HEK293 (cell line): ENCODE measurements around the gene ASIC4.

Source experiments
- CTCF ChIA-PET: fragments of 350-600 bp; formaldehyde crosslinking; extraction: SDS; loops from one replicate; lab custom pipeline; 2021; ENCODE audit warnings: antibody characterized with exemption; lab: Yijun Ruan, JAX
- POLR2A ChIA-PET: fragments of 300-600 bp; formaldehyde crosslinking; extraction: SDS; loops from one replicate; lab custom pipeline; 2020; ENCODE audit warnings: antibody characterized with exemption, inconsistent platforms; lab: Yijun Ruan, JAX
- H3K27ac ChIP-seq: fragments of 200-500 bp; sonication (Bioruptor generic); 2 replicates; pipeline ENCODE4 v1.5.1; 2014; ENCODE audit warnings: low read depth, low read length, control low read depth, inconsistent platforms; ENCODE audit errors: extremely low read depth
- H3K36me3 ChIP-seq, 2 experiments: fragments of 200-500 bp in 1 of 2; sonication (Bioruptor generic) in 1 of 2; 1 replicate in 1 of 2; 2 replicates in 1 of 2; pipeline ENCODE4 v1.5.1; 2014 to 2017; ENCODE audit warnings: inconsistent platforms in 2 of 2, low read length in 2 of 2; ENCODE audit not compliant: control insufficient read depth in 2 of 2, insufficient read depth in 1 of 2
- H3K4me1 ChIP-seq: fragments of 200-500 bp; sonication (Bioruptor generic); 2 replicates; pipeline ENCODE4 v1.5.1; 2014; ENCODE audit warnings: mild to moderate bottlenecking, low read length, inconsistent platforms; ENCODE audit not compliant: control insufficient read depth, insufficient read depth
- H3K4me3 ChIP-seq: 2 replicates; pipeline ENCODE4 v1.5.1; 2011; ENCODE audit warnings: low read depth, mild to moderate bottlenecking, control low read depth, low read length, moderate library complexity
- H3K9me3 ChIP-seq: fragments of 200-500 bp; sonication (Bioruptor generic); 2 replicates; pipeline ENCODE4 v1.5.1; 2014; ENCODE audit warnings: low read depth, low read length, inconsistent platforms; ENCODE audit not compliant: control insufficient read depth, insufficient read depth
- GLI4 ChIP-seq: fragments of 450-650 bp; formaldehyde crosslinking; IDR thresholded peaks from 2 replicates; pipeline ENCODE4 v1.5.1; 2016; ENCODE audit warnings: missing biosample characterization, missing genetic modification characterization
- GLIS1 ChIP-seq: fragments of 450-650 bp; formaldehyde crosslinking; IDR thresholded peaks from 2 replicates; pipeline ENCODE4 v1.5.1; 2016; ENCODE audit warnings: missing biosample characterization, missing genetic modification characterization
- IKZF3 ChIP-seq: fragments of 450-650 bp; IDR thresholded peaks from 2 replicates; pipeline ENCODE4 v1.5.0; 2018; ENCODE audit warnings: missing biosample characterization, mild to moderate bottlenecking, missing genetic modification characterization, moderate library complexity
- KLF1 ChIP-seq: fragments of 450-650 bp; formaldehyde crosslinking; IDR thresholded peaks from 2 replicates; pipeline ENCODE4 v1.5.1; 2016; ENCODE audit warnings: missing biosample characterization, missing genetic modification characterization
- ZFHX2 ChIP-seq: fragments of 450-650 bp; formaldehyde crosslinking; conservative IDR thresholded peaks from 2 replicates; pipeline ENCODE4 v1.5.1; 2016; ENCODE audit warnings: missing biosample characterization, missing genetic modification characterization
- ZFP37 ChIP-seq: fragments of 450-650 bp; formaldehyde crosslinking; IDR thresholded peaks from 2 replicates; pipeline ENCODE4 v1.5.1; 2016; ENCODE audit warnings: missing biosample characterization, missing genetic modification characterization
- ZIC2 ChIP-seq: fragments of 450-650 bp; formaldehyde crosslinking; IDR thresholded peaks from 2 replicates; pipeline ENCODE4 v1.5.1; 2016; ENCODE audit warnings: missing biosample characterization, missing genetic modification characterization
- ZNF138 ChIP-seq: fragments of 450-650 bp; formaldehyde crosslinking; IDR thresholded peaks from 2 replicates; pipeline ENCODE4 v1.5.1; 2016; ENCODE audit warnings: missing biosample characterization, missing genetic modification characterization, borderline replicate concordance
- ZNF140 ChIP-seq: fragments of 450-650 bp; formaldehyde crosslinking; IDR thresholded peaks from 2 replicates; pipeline ENCODE4 v1.5.1; 2016; ENCODE audit warnings: missing biosample characterization, missing genetic modification characterization
- ZNF155 ChIP-seq: fragments of 450-650 bp; formaldehyde crosslinking; IDR thresholded peaks from 2 replicates; pipeline ENCODE4 v1.5.1; 2016; ENCODE audit warnings: missing biosample characterization, missing genetic modification characterization
- ZNF302 ChIP-seq: fragments of 450-650 bp; formaldehyde crosslinking; IDR thresholded peaks from 2 replicates; pipeline ENCODE4 v1.5.1; 2016; ENCODE audit warnings: missing biosample characterization, missing genetic modification characterization, low read depth
- ZNF335 ChIP-seq: fragments of 450-650 bp; formaldehyde crosslinking; conservative IDR thresholded peaks from 2 replicates; pipeline ENCODE4 v1.5.1; 2016; ENCODE audit warnings: missing biosample characterization, missing genetic modification characterization
- ZNF350 ChIP-seq: fragments of 450-650 bp; formaldehyde crosslinking; IDR thresholded peaks from 2 replicates; pipeline ENCODE4 v1.5.0; 2017; ENCODE audit warnings: missing biosample characterization, mild to moderate bottlenecking, missing genetic modification characterization
- ZNF654 ChIP-seq: fragments of 450-650 bp; formaldehyde crosslinking; IDR thresholded peaks from 2 replicates; pipeline ENCODE4 v1.5.1; 2016; ENCODE audit warnings: low read depth, missing biosample characterization, missing genetic modification characterization
- ZNF660 ChIP-seq: fragments of 450-650 bp; IDR thresholded peaks from 2 replicates; pipeline ENCODE4 v1.5.1; 2018; ENCODE audit warnings: missing biosample characterization, mild to moderate bottlenecking, missing genetic modification characterization
- TF ChIP-seq, protein P1 (sequence below): fragments of 450-650 bp; formaldehyde crosslinking; IDR thresholded peaks from 2 replicates; pipeline ENCODE4 v1.5.1; 2016; ENCODE audit warnings: missing biosample characterization, missing genetic modification characterization
- TF ChIP-seq, protein P2 (sequence below): fragments of 450-650 bp; formaldehyde crosslinking; IDR thresholded peaks from 2 replicates; pipeline ENCODE4 v1.5.1; 2016; ENCODE audit warnings: missing biosample characterization, missing genetic modification characterization
- TF ChIP-seq, protein P3 (sequence below): fragments of 450-650 bp; formaldehyde crosslinking; IDR thresholded peaks from 2 replicates; pipeline ENCODE4 v1.5.1; 2017; ENCODE audit warnings: missing biosample characterization, missing genetic modification characterization
- TF ChIP-seq, protein P4 (sequence below): fragments of 450-650 bp; formaldehyde crosslinking; IDR thresholded peaks from 2 replicates; pipeline ENCODE4 v1.5.1; 2016; ENCODE audit warnings: missing biosample characterization, missing genetic modification characterization

ASIC4 gene

DNA sequence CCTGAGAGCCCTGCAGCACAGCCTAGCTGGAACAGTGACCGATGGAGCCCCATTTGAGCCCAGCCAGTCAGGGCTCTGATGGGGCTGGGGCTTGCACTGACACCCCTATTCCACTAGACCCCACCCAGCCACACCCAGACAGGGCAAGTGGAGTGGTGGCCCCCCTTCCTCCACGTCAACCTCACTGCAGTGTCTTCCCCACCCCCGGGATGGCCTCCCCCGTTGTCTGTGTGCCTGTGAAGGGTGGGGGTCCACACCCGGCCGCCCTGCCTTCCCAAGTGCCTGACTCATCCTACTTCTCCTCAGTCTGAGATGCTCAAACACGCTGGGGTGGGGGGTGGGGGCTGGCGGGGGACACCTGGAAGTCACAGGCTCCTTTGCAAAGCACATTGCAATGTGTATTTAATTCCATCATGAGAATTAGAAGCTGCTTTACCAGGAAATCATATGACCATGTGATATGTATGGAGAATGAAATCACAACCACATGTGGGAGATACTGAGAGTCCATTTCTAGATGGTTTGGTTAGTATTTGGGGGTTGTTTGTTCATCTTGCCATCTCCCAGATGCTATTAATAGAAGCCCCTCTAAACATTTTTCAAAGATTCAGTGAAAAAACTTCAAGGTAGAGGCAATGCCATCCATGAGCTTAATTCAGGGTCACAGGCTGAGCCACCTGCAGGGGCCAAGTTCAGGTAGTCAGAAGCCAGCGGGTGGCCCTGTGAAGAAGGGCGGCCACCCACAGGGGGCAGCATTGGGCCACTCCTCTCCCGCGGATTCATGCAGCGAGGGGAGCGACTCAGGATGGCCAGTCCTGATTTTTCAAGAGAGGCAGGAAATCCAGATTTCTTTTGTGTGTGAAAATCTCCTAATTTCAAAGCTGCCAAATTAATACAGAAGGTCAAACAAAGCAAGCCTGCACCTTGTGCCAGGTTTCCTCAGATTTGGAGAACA, 38.3 kb upstream of the ASIC4 start:
- CTCF ChIA-PET, result interaction anchor here (0.6 to 10.6 kb wide), 39 partner anchors 8 to 659 kb away, joined by 3 to 156 read pairs (median 4); partner anchors contain the start of gene GMPPA
- no peak overlapping the region for H3K4me3 ChIP-seq
- TF ChIP-seq KLF1, result peak; percentile 61; the same call in 1 of the 2 replicates
- TF ChIP-seq, protein P1, sequence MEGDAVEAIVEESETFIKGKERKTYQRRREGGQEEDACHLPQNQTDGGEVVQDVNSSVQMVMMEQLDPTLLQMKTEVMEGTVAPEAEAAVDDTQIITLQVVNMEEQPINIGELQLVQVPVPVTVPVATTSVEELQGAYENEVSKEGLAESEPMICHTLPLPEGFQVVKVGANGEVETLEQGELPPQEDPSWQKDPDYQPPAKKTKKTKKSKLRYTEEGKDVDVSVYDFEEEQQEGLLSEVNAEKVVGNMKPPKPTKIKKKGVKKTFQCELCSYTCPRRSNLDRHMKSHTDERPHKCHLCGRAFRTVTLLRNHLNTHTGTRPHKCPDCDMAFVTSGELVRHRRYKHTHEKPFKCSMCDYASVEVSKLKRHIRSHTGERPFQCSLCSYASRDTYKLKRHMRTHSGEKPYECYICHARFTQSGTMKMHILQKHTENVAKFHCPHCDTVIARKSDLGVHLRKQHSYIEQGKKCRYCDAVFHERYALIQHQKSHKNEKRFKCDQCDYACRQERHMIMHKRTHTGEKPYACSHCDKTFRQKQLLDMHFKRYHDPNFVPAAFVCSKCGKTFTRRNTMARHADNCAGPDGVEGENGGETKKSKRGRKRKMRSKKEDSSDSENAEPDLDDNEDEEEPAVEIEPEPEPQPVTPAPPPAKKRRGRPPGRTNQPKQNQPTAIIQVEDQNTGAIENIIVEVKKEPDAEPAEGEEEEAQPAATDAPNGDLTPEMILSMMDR (tag by site-specific recombination), result peak; percentile 83
- TF ChIP-seq, protein P2, sequence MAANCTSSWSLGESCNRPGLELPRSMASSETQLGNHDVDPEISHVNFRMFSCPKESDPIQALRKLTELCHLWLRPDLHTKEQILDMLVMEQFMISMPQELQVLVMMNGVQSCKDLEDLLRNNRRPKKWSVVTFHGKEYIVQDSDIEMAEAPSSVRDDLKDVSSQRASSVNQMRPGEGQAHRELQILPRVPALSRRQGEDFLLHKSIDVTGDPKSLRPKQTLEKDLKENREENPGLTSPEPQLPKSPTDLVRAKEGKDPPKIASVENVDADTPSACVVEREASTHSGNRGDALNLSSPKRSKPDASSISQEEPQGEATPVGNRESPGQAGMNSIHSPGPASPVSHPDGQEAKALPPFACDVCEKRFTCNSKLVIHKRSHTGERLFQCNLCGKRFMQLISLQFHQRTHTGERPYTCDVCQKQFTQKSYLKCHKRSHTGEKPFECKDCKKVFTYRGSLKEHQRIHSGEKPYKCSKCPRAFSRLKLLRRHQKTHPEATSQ (tag by site-specific recombination), result no peak
- TF ChIP-seq ZFP37, result no peak
- peak; percentile 76 for TF ChIP-seq ZIC2 (tag by site-specific recombination)
- TF ChIP-seq IKZF3 (tag by site-specific recombination), result 0 out of 2 replicates have a peak, but pooled peaks have one; percentile 9
- TF ChIP-seq ZNF335 (tag by site-specific recombination), result 0 out of 2 replicates have a peak, but pooled peaks have one; percentile 33
- peak; percentile 46; the same call in 1 of the 2 replicates for TF ChIP-seq GLIS1
- TF ChIP-seq ZNF654 (tag by site-specific recombination), result peak; percentile 55
- TF ChIP-seq, all 188 proteins: peak for 7
- Histone ChIP-seq H3K27ac (no peak overlapping the region), H3K9me3 (no peaks in the 10 kb centered on the region), H3K4me1 (0 out of 2 replicates have a peak, but pooled peaks cover 2% of the 10 kb centered on the region), H3K36me3 (peaks cover 0 to 14% of the 10 kb centered on the region in 2 experiments; a peak in 1 of 3 replicates)
- POLR2A ChIA-PET, result interaction anchor here (0.6 kb wide), 1 partner anchor 46 kb away, joined by 4 read pairs; no protein-coding TSS in a partner anchor

DNA sequence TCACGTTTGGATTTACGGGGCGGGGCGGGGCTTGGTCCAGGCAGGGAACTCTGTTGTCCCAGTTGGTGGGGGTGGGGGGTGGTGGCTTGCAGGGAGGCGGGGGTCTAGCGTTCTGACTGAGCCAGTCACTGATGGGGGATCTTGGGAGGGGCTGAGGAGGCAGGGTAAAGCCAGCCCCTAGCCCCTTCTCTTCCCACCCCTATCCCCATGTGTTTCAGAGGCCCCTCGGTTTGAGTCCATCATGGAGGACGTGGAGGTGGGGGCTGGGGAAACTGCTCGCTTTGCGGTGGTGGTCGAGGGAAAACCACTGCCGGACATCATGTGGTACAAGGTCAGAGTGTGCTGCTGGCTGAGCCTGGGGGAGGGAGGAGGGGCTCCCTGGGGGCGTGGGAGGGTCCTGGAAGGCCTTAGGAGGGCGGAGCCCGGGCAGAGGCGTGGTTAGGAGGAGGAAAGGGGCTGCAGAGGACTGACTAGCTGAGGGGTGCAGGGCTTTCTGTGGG, 37.6 kb upstream of the ASIC4 start:
- Histone ChIP-seq H3K27ac (no peak overlapping the region), H3K4me3 (no peak overlapping the region), H3K9me3 (no peaks in the 10 kb centered on the region), H3K36me3 (peaks cover 0 to 20% of the 10 kb centered on the region in 2 experiments; a peak in 1 of 3 replicates), H3K4me1 (0 out of 2 replicates have a peak, but pooled peaks cover 2% of the 10 kb centered on the region)
- ChIA-PET POLR2A (interaction anchor here (0.6 to 0.9 kb wide), 2 partner anchors 35 to 46 kb away, joined by 4 to 5 read pairs; no protein-coding TSS in a partner anchor), CTCF (interaction anchor here (0.6 to 10.6 kb wide), 28 partner anchors 9 to 583 kb away, joined by 3 to 156 read pairs (median 8); partner anchors contain the start of gene GMPPA)
- TF ChIP-seq ZFHX2 (tag by site-specific recombination) (peak; percentile 23; the same call in 1 of the 2 replicates), KLF1 (peak; percentile 30; the same call in 1 of the 2 replicates), ZNF140 (tag by site-specific recombination) (no peak)

DNA sequence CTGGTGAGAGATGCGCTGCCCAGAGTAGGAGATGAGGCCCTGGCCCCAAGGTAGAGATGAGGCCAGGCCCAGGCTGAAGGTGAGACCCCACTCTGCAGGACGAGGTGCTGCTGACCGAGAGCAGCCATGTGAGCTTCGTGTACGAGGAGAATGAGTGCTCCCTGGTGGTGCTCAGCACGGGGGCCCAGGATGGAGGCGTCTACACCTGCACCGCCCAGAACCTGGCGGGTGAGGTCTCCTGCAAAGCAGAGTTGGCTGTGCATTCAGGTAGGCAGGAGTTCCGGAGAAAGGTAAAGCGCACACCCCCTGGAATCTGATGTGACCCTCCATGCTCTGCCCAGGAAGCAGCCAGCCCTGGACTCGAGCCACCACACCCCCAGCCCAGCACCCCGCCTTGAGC, 37.1 kb upstream of the ASIC4 start:
- ChIA-PET CTCF (interaction anchor here (0.5 to 10.6 kb wide), 13 partner anchors 17 to 126 kb away, joined by 3 to 156 read pairs (median 14); partner anchors contain the start of gene GMPPA), POLR2A (interaction anchor here (0.9 kb wide), 1 partner anchor 35 kb away, joined by 5 read pairs; no protein-coding TSS in a partner anchor)
- Histone ChIP-seq H3K4me3 (no peak overlapping the region), H3K36me3 (peaks cover 0 to 23% of the 10 kb centered on the region in 2 experiments; a peak in 1 of 3 replicates), H3K27ac (no peak overlapping the region), H3K4me1 (0 out of 2 replicates have a peak, but pooled peaks cover 2% of the 10 kb centered on the region), H3K9me3 (no peaks in the 10 kb centered on the region)
- TF ChIP-seq, protein P2 (tag by site-specific recombination), result no peak
- no peak for TF ChIP-seq ZNF138 (tag by site-specific recombination)
- TF ChIP-seq GLI4, result no peak
- no peak for TF ChIP-seq ZNF302
- no peak for TF ChIP-seq ZNF350
- TF ChIP-seq ZNF155 (tag by site-specific recombination), result no peak
- TF ChIP-seq, protein P3, sequence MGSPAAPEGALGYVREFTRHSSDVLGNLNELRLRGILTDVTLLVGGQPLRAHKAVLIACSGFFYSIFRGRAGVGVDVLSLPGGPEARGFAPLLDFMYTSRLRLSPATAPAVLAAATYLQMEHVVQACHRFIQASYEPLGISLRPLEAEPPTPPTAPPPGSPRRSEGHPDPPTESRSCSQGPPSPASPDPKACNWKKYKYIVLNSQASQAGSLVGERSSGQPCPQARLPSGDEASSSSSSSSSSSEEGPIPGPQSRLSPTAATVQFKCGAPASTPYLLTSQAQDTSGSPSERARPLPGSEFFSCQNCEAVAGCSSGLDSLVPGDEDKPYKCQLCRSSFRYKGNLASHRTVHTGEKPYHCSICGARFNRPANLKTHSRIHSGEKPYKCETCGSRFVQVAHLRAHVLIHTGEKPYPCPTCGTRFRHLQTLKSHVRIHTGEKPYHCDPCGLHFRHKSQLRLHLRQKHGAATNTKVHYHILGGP, result no peak
- TF ChIP-seq ZNF660 (tag by site-specific recombination), result no peak
- TF ChIP-seq, protein P4, sequence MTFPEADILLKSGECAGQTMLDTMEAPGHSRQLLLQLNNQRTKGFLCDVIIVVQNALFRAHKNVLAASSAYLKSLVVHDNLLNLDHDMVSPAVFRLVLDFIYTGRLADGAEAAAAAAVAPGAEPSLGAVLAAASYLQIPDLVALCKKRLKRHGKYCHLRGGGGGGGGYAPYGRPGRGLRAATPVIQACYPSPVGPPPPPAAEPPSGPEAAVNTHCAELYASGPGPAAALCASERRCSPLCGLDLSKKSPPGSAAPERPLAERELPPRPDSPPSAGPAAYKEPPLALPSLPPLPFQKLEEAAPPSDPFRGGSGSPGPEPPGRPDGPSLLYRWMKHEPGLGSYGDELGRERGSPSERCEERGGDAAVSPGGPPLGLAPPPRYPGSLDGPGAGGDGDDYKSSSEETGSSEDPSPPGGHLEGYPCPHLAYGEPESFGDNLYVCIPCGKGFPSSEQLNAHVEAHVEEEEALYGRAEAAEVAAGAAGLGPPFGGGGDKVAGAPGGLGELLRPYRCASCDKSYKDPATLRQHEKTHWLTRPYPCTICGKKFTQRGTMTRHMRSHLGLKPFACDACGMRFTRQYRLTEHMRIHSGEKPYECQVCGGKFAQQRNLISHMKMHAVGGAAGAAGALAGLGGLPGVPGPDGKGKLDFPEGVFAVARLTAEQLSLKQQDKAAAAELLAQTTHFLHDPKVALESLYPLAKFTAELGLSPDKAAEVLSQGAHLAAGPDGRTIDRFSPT (tag by site-specific recombination), result no peak
